Activated CD4-positive, alpha-beta T cell treated with anti-CD3 and anti-CD28 coated beads for 1 hour (primary cell): ENCODE data around the gene SLC34A3.

Experiments used
- DNase-seq: peaks from one replicate; pipeline ENCODE4 v3.0.0-alpha.2; 2020

The SLC34A3 gene

GRCh38 chr9:137278721-137279711 is 48.3 kb downstream of the SLC34A3 start:
- DNase-seq, result no peak

- DNase-seq, result no peak
These were observed 49.2 kb downstream of the SLC34A3 start for GRCh38 chr9:137279741-137280473.

- no peak for DNase-seq
These were observed 50.0 kb downstream of the SLC34A3 start for GRCh38 chr9:137280474-137281344.

GRCh38 chr9:137281345-137282116 is 50.8 kb downstream of the SLC34A3 start:
- no peak for DNase-seq
